Heart left ventricle (tissue), 16 donors: ENCODE results near the gene GHRL. TPM values are rescaled to one million over a fixed set of nuclear protein-coding genes. Genes with fewer than 3 reads are reported as not detected.

Source experiments
- ATAC-seq, 4 donors: fragments of 200-7000 bp; cut with Tn5 transposase; one replicate each; pipeline ENCODE4 v1.9.1; 2020 to 2022; ENCODE audit warnings: moderate library complexity in 4 of 4, mild to moderate bottlenecking in 3 of 4, moderate number of reproducible peaks in 1 of 4
- DNase-seq, 5 donors: peaks; one replicate each; pipeline ENCODE4 v3.0.0-alpha.2; 2020
- H3K27ac ChIP-seq, 12 donors: fragments of 200-600 bp; sonication (generic) in 4 of 12; one replicate each; pipeline versions ENCODE4 v1.5.0 to v1.8.0; 2016 to 2022; ENCODE audit warnings: mild to moderate bottlenecking in 2 of 12
- H3K27me3 ChIP-seq, 9 donors: fragments of 200-600 bp; sonication (generic) in 2 of 9; one replicate each; pipeline versions ENCODE4 v1.5.1 to v1.8.0; 2016 to 2022; ENCODE audit warnings: mild to moderate bottlenecking in 3 of 9
- H3K36me3 ChIP-seq, 9 donors: fragments of 200-600 bp; sonication (generic) in 2 of 9; one replicate each; pipeline versions ENCODE4 v1.5.0 to v1.8.0; 2018 to 2022; ENCODE audit warnings: mild to moderate bottlenecking in 2 of 9
- H3K4me1 ChIP-seq, 12 donors: fragments of 200-600 bp; sonication (generic) in 4 of 12; one replicate each; pipeline versions ENCODE4 v1.5.0 to v1.8.0; 2016 to 2022; ENCODE audit warnings: mild to moderate bottlenecking in 3 of 12
- H3K4me3 ChIP-seq, 12 donors: fragments of 200-600 bp; sonication (generic) in 4 of 12; one replicate each; pipeline versions ENCODE4 v1.5.0 to v1.8.0; 2017 to 2022; ENCODE audit warnings: mild to moderate bottlenecking in 9 of 12, moderate library complexity in 4 of 12
- H3K9me3 ChIP-seq, 12 donors: fragments of 200-600 bp; sonication (generic) in 4 of 12; one replicate each; pipeline versions ENCODE4 v1.5.0 to v1.8.0; 2016 to 2022; ENCODE audit warnings: mild to moderate bottlenecking in 1 of 12
- POLR2A ChIP-seq, 2 donors: fragments of 450-650 bp; IDR thresholded peaks; one replicate each; pipeline ENCODE4 v1.6.1; 2017; ENCODE audit warnings: antibody characterized with exemption in 2 of 2, mild to moderate bottlenecking in 2 of 2, moderate library complexity in 2 of 2
- WGBS, 4 donors: extraction: QIAGEN DNeasy Blood & Tissue Kit in 2 of 4; methylation state at CpG; one replicate each; pipeline versions ENCODE4 v1.1.5 to v1.1.7; 2013 to 2018; 5-methylcytosine and 5-hydroxymethylcytosine counted together
- intact Hi-C, 10 donors: fragments of 100-400 bp; cut with DNase I; formaldehyde crosslinking; loops; one replicate each; pipeline versions ENCODE4 v1.11.1 to v1.14.2; 2022
- polyA plus RNA-seq, 2 donors: library from polyadenylated mRNA; stranded (reverse); fragments of 200-250 nt; gene quantifications; one replicate each; pipeline ENCODE4 v1.2.3, GENCODE V29; 2013
- total RNA-seq, 9 donors: library from RNA; depleted of rRNA in 2 of 9; stranded (reverse); fragments of >200 nt in 2 of 9; fragmentation: NEBNext Ultra II Directional in 3 of 9; extraction: Animal tissue kit (Norgen Biotek cat#: 25700) in 3 of 9; gene quantifications; one replicate each; pipeline versions ENCODE4 v1.1.0 to v1.2.4, GENCODE V29; 2016 to 2023
- TF ChIP-seq, protein P1 (sequence below), 12 donors: fragments of 200-600 bp; sonication (generic) in 4 of 12; IDR thresholded peaks; one replicate each; pipeline versions ENCODE4 v1.5.0 to v1.8.0; 2018 to 2022; ENCODE audit warnings: antibody characterized with exemption in 12 of 12, mild to moderate bottlenecking in 5 of 12
- donor health status: ischemic (EF 13 %, LVEDD 7.1; RV severe dilation, severe dysfunction).
- donor health status: healthy with polysubstance abuse.
- donor health status: DM: no; HTN: yes; CAD: no.
- donor health status: DM: no; HTN: no; CAD: no.
- donor health status: ischemic (EF 25% LVEDD 6.9; RV normal size, moderate dysfunction).
- donor health status: ischemic (EF 25% LVEDD 5.7; RV mildly dilated, moderate dysfunction).
- donor health status: healthy.
- donor health status: DM: yes; HTN: yes; CAD: no.
- donor health status: ischemic (EF 35%, LVEDD 5.7; RV mildly dilated, moderate dysfunction).
- donor health status: nonischemic (EF 11% LVEDD 7.7; RV severe dilation, severe dysfunction).
- donor health status: DM: yes; HTN: yes; CAD: no.
- donor health status: PGD.
- donor health status: ischemic (EF 29% LVEDD 5.4; RV normal size, mild dysfunction).
- donor health status: nonischemic (EF 23%, LVEDD 6.1; RV moderate dilation, normal function).

The GHRL gene
- total and polyA plus RNA-seq, 11 donors: 0.18 to 2.1 (median 0.61) TPM; not detected in 6

GRCh38 chr3:10286133-10286524 lies 6.6 kb downstream of the GHRL start:
- ATAC-seq (no peak), DNase-seq (no peak)
- no peaks in the 10 kb centered on the region for H3K9me3 ChIP-seq
- peaks cover 0 to 23% (median 2%) of the 10 kb centered on the region in 12 donors for H3K4me1 ChIP-seq
- WGBS, 4 donors: 92 to 97% (median 94%) methylated on average over 5 of the region's 5 CpGs
- H3K4me3 ChIP-seq: no peak overlapping the region
- H3K27ac ChIP-seq: no peak overlapping the region
- no peaks in the 10 kb centered on the region for H3K27me3 ChIP-seq
- intact Hi-C loops: no loop called here
- peaks cover 0 to 73% (median 42%) of the 10 kb centered on the region in 9 donors for H3K36me3 ChIP-seq
- no peak for TF ChIP-seq POLR2A (IDR thresholded peaks at IDR 0.05)
- TF ChIP-seq, protein P1, sequence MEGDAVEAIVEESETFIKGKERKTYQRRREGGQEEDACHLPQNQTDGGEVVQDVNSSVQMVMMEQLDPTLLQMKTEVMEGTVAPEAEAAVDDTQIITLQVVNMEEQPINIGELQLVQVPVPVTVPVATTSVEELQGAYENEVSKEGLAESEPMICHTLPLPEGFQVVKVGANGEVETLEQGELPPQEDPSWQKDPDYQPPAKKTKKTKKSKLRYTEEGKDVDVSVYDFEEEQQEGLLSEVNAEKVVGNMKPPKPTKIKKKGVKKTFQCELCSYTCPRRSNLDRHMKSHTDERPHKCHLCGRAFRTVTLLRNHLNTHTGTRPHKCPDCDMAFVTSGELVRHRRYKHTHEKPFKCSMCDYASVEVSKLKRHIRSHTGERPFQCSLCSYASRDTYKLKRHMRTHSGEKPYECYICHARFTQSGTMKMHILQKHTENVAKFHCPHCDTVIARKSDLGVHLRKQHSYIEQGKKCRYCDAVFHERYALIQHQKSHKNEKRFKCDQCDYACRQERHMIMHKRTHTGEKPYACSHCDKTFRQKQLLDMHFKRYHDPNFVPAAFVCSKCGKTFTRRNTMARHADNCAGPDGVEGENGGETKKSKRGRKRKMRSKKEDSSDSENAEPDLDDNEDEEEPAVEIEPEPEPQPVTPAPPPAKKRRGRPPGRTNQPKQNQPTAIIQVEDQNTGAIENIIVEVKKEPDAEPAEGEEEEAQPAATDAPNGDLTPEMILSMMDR (IDR thresholded peaks at IDR 0.05): no peak

DNA sequence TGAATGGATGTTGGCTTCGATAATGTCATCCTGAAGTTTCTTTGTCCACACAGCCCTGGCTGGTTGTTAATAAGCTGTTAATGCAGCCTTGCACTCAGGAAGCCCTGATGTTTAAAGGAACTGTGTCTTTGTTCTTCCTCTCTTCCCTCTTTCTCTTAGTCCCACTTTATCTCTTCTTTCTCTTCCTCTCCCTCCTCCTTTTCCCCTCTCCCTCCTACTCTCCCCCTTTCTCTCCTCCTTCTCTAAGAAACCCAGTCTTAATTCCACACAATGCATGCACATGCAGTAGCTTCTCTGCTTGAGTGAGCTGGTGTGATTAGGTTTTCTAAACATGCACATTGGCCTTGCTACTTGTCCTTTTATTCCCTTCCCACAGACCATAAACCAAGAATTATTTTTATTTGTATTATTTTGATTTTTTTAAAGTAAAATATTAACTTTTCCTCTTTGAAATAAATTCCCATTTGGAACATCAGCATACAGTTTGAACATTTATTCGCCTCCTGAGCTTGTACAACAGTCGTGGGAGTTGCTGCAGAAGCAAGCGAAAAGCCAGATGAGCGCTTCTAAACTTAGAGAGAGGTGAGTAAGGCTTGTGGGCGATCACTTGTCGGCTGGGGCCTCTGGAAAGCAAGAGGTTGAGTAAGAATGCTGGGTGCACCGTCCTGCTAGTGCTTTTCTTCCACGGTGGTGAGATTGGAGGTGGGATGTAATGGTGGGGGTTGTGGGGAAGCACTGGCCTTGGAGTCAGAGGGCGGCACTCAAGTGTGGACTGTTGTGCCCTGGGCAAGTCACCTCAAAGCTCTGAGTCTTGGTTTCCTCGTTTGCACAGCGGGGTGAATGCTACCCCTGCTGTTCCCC lies 7.2 kb downstream of the GHRL start:
- no peak overlapping the region for H3K4me3 ChIP-seq
- WGBS, 4 donors: 86 to 91% (median 88%) methylated on average over 12 of the region's 12 CpGs
- H3K27ac ChIP-seq: no peak overlapping the region
- peaks cover 0 to 80% (median 46%) of the 10 kb centered on the region in 9 donors for H3K36me3 ChIP-seq
- H3K27me3 ChIP-seq: no peaks in the 10 kb centered on the region
- ATAC-seq: no peak
- peaks cover 0 to 23% (median 2%) of the 10 kb centered on the region in 12 donors for H3K4me1 ChIP-seq
- intact Hi-C loops: no loop called here
- no peak for DNase-seq
- TF ChIP-seq, protein P1 (IDR thresholded peaks at IDR 0.05): no peak
- no peak for TF ChIP-seq POLR2A (IDR thresholded peaks at IDR 0.05)
- H3K9me3 ChIP-seq: no peaks in the 10 kb centered on the region

- peaks cover 0 to 90% (median 52%) of the 10 kb centered on the region in 9 donors for H3K36me3 ChIP-seq
- no peaks in the 10 kb centered on the region for H3K9me3 ChIP-seq
- H3K4me1 ChIP-seq: peaks cover 0 to 23% (median 2%) of the 10 kb centered on the region in 12 donors
- DNase-seq (no peak), ATAC-seq (no peak)
- intact Hi-C loops: no loop called here
- no peak overlapping the region for H3K4me3 ChIP-seq
- H3K27ac ChIP-seq: no peak overlapping the region
- 88 to 95% (median 91%) methylated on average over 7 to 9 of the region's 9 CpGs for WGBS, 4 donors
- no peaks in the 10 kb centered on the region for H3K27me3 ChIP-seq
- no peak for TF ChIP-seq POLR2A (IDR thresholded peaks at IDR 0.05)
- TF ChIP-seq, protein P1 (IDR thresholded peaks at IDR 0.05): no peak
These were observed 8.3 kb downstream of the GHRL start for GRCh38 chr3:10284496-10284895.

GRCh38 chr3:10283638-10284037 lies 9.1 kb downstream of the GHRL start:
- peaks cover 0 to 23% (median 2%) of the 10 kb centered on the region in 12 donors for H3K4me1 ChIP-seq
- no peak for TF ChIP-seq POLR2A (IDR thresholded peaks at IDR 0.05)
- TF ChIP-seq, protein P1 (IDR thresholded peaks at IDR 0.05): no peak
- no peaks in the 10 kb centered on the region for H3K27me3 ChIP-seq
- no peak overlapping the region for H3K27ac ChIP-seq
- intact Hi-C loops: no loop called here
- WGBS, 4 donors: 49 to 81% (median 57%) methylated on average over 5 of the region's 5 CpGs
- ATAC-seq (peak in 2 of 4 donors; percentile 42 to 56), DNase-seq (peak in 3 of 5 donors; percentile 30 to 68 (median 34))
- H3K4me3 ChIP-seq: no peak overlapping the region
- no peaks in the 10 kb centered on the region for H3K9me3 ChIP-seq
- H3K36me3 ChIP-seq: peaks cover 0 to 90% (median 54%) of the 10 kb centered on the region in 9 donors
